Cerebellar nuclear complex (tissue), 1 donor: ENCODE data around the gene DHRS7B.

Experiments used
- DNase-seq, 2 experiments: peaks; one replicate each; lab custom pipeline; 2025; lab: John Stamatoyannopoulos, UW

The DHRS7B gene

DNA sequence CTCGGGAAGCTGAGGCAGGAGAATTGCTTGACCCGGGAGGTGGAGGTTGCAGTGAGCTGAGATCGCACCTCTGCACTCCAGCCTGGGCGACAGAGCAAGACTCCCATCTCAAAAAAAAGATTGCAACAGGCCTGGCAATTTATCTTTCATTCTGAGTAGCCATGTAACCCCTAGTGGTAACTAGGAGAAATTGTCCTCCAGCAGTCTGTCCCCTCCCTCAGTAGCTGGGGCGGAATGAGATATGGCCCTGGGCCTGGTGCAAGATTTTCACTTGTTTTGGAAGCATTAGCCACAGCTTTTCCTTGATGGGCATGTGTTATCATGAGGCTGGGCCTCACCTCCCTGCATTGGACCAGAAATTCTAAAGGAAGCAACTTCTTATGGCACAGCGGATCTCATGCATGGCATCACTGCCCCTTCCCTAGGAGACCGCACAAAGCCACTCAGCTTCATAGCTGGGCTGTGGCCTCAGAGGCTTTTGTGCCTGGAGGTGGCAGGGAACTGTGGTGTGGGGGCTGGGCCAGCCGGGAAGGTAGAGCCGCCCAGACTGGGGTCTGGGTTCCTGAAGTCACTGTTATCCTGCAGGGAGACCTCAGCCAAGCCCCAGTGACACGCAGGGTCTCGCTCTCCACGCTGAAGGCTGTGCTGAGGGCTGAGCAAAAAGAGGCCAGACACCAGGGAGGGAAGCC, 113.1 kb downstream of the DHRS7B start:
- DNase-seq: no peak

GRCh38 chr17:21240369-21241055, 113.7 kb downstream of the DHRS7B start:
- no peak for DNase-seq
